HFFc6 (cell line): Measurements from ENCODE around the gene NSMCE1. TPM values are rescaled to one million over a fixed set of nuclear protein-coding genes. Genes with fewer than 3 reads are reported as not detected.

ENCODE experiments used
- DNase-seq: peaks from one replicate; pipeline ENCODE4 v3.0.0-alpha.2; 2018
- H3K27ac Mint-ChIP-seq: 2 replicates; pipeline ENCODE4 v1.8.0; 2020; ENCODE audit warnings: mild to moderate bottlenecking, mixed read lengths
- H3K27me3 Mint-ChIP-seq: 2 replicates; pipeline ENCODE4 v1.8.0; 2021; ENCODE audit warnings: mild to moderate bottlenecking, moderate library complexity, mixed read lengths; ENCODE audit not compliant: insufficient read depth
- H3K36me3 Mint-ChIP-seq: 2 replicates; pipeline ENCODE4 v1.8.0; 2021; ENCODE audit warnings: low read depth, mixed read lengths
- H3K4me1 Mint-ChIP-seq: 2 replicates; pipeline ENCODE4 v1.8.0; 2020; ENCODE audit warnings: low read depth, mixed read lengths
- H3K4me3 Mint-ChIP-seq: 2 replicates; pipeline ENCODE4 v1.8.0; 2020; ENCODE audit warnings: mild to moderate bottlenecking, moderate library complexity, mixed read lengths
- H3K9me3 Mint-ChIP-seq: 2 replicates; pipeline ENCODE4 v1.8.0; 2020; ENCODE audit warnings: mild to moderate bottlenecking, mixed read lengths
- CTCF ChIP-seq: fragments of 200-600 bp; sonication (generic); IDR thresholded peaks from 2 replicates; pipeline ENCODE4 v1.5.0; 2021; ENCODE audit warnings: antibody characterized with exemption, mild to moderate bottlenecking
- total RNA-seq, 6 experiments: library from RNA; stranded (reverse); fragmentation: NEBNext Ultra II Directional; extraction: Animal tissue kit (Norgen Biotek cat#: 25700); gene quantifications; 2 replicates in 1 of 6; 3 replicates in 5 of 6; pipeline ENCODE4 v1.2.3, GENCODE V29; 2021

Gene NSMCE1
- total RNA-seq, 6 experiments from 2014 or later: 63.6 to 71.3 (median 66.5) TPM

GRCh38 chr16:27311897-27312303, 43.3 kb upstream of the NSMCE1 start:
- H3K27me3 Mint-ChIP-seq: peaks cover 1% of the 10 kb centered on the region
- no peak for DNase-seq
- H3K27ac Mint-ChIP-seq: no peak overlapping the region
- no peak overlapping the region for H3K4me3 Mint-ChIP-seq
- H3K9me3 Mint-ChIP-seq: no peaks in the 10 kb centered on the region
- H3K36me3 Mint-ChIP-seq: no peaks in the 10 kb centered on the region
- no peak for TF ChIP-seq CTCF
- H3K4me1 Mint-ChIP-seq: peaks cover 50% of the 10 kb centered on the region

DNA sequence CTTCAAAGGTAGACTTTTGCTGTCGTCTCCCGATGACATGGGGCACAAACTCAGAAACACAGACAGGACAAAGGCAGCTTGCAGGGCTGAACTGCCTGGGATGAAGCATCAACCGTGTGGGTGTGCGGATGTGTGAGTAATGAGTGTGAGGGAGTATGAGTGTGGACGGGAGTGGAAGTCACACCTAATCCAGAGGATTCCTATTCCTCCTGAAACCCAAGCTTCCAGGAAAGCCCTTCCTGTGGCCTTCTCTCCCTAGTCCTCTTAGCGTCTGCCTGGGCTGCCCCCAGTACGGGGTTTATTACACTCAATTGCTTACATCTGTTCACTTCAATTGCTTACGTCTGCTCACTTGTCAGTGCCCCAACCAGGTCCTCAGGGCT, 42.9 kb upstream of the NSMCE1 start:
- Mint-ChIP-seq H3K9me3 (peaks cover 3% of the 10 kb centered on the region; the same call in 1 of the 2 replicates), H3K27me3 (peaks cover 1% of the 10 kb centered on the region), H3K4me3 (no peak overlapping the region), H3K27ac (no peak overlapping the region), H3K36me3 (peaks cover 4% of the 10 kb centered on the region; the same call in 1 of the 2 replicates), H3K4me1 (peaks cover 46% of the 10 kb centered on the region)
- no peak for DNase-seq
- no peak for TF ChIP-seq CTCF

DNA sequence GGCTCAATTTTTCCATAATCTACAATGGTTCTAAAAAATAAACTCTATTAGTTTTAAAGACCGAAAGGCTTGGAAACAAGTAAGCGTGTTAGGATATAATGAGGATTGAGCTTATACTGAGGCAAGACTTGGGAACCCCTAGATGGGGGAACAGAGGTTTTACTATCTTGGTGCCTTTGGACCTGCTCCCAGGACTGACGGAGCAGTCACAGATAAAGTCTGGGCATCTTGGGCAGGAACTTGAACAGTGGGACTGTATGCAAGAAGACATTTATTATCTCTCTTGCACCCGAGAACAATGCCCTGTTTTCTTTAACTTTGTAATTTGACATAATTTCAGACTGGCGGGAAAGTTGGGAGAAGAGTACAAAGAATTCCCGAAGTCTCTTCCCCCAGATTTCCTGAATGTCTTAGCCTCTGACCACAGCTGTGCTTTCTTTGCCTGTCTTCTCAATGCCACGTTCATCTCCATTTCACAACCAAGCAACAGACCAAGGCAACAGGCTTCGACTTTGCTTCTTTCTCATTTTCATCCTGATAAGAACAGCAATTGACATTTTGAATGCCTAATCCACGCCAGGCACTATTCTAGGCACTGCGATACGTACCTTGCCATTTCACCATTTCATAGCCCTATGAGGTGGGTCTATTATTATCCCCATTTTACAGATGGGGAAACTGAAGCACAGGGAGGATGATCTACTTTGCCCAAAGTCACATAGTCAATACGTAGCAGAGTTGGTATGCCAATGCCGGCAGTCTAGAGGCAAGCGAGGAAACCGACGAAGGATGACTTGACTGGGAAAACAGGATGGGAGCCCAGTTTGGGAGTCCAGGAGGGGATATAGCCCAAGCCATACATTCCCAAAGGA, 42.2 kb upstream of the NSMCE1 start:
- DNase-seq: no peak
- H3K4me3 Mint-ChIP-seq: no peak overlapping the region
- H3K4me1 Mint-ChIP-seq: peaks cover 39% of the 10 kb centered on the region
- no peak for TF ChIP-seq CTCF
- H3K36me3 Mint-ChIP-seq: peaks cover 10% of the 10 kb centered on the region
- H3K27me3 Mint-ChIP-seq: peaks cover 1% of the 10 kb centered on the region
- H3K27ac Mint-ChIP-seq: no peak overlapping the region
- peaks cover 10% of the 10 kb centered on the region; the same call in 1 of the 2 replicates for H3K9me3 Mint-ChIP-seq

DNA sequence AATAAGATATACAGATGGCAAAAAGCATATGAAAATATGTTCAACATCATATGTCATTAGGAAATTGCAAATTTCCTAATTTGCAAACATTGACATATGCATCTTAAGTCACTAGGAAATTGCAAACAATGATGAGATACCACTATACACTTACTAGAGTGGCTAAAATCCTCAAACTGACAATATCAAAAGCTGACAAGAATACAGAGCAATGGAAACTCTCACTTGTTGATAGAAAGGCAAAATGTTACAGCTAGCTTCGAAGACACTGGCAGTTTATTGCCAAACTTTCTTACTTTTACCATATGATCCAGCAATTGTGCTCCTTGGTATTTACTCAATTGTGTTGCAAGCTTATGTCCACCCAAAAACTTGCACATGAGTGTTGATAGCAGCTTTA, 40.2 kb upstream of the NSMCE1 start:
- Mint-ChIP-seq H3K27me3 (peaks cover 1% of the 10 kb centered on the region; the same call in 1 of the 2 replicates), H3K9me3 (peaks cover 12% of the 10 kb centered on the region; the same call in 1 of the 2 replicates), H3K27ac (no peak overlapping the region), H3K36me3 (peaks cover 12% of the 10 kb centered on the region), H3K4me3 (no peak overlapping the region), H3K4me1 (peaks cover 28% of the 10 kb centered on the region)
- DNase-seq: no peak
- TF ChIP-seq CTCF: no peak

DNA sequence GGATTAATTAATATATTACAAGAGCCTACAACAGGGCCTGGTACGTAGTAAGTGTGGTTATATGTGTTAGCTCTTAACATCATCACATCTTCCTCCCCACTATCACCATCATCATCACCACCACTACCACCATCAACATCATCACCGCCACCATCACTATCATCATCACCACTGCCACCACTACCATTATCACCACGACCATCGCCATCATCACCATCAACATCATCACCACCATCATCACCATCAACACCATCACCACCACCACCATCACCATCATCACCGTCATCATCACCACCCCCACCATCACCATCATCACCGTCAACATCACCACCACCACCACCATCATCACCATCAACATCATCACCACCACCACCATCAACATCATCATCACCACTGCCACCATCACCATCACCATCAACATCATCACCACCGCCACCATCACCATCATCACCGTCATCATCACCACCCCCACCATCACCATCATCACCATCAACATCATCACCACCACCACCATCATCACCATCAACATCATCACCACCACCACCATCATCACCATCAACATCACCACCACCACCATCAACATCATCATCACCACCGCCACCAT, 37.4 kb upstream of the NSMCE1 start:
- Mint-ChIP-seq H3K27ac (no peak overlapping the region), H3K9me3 (peaks cover 12% of the 10 kb centered on the region; the same call in 1 of the 2 replicates), H3K4me3 (no peak overlapping the region), H3K27me3 (peaks cover 1% of the 10 kb centered on the region; the same call in 1 of the 2 replicates), H3K4me1 (peaks cover 12% of the 10 kb centered on the region), H3K36me3 (peaks cover 12% of the 10 kb centered on the region)
- DNase-seq: no peak
- TF ChIP-seq CTCF: no peak
